Neural cell (in vitro differentiated cells): ENCODE results near the gene TMEM258. TPM values are rescaled to one million over a fixed set of nuclear protein-coding genes. Genes with fewer than 3 reads are reported as not detected.

Experiments used
- H2AFZ ChIP-seq: fragments of 200-600, 300-800 bp; sonication (generic), shearing (Covaris generic); 2 replicates; pipeline ENCODE4 v1.6.0; 2014; ENCODE audit warnings: low read depth, mild to moderate bottlenecking, antibody characterized with exemption, low read length, moderate library complexity
- H3F3A ChIP-seq: fragments of 200-600 bp; shearing (Covaris generic); 2 replicates; pipeline ENCODE4 v1.6.1; 2016; ENCODE audit warnings: mild to moderate bottlenecking, moderate library complexity, mixed read lengths, antibody characterized with exemption, low read length; ENCODE audit not compliant: insufficient read depth, poor library complexity, severe bottlenecking
- H3K27ac ChIP-seq: fragments of 200-600, 300-800 bp; sonication (generic), shearing (Covaris generic); 2 replicates; pipeline ENCODE4 v1.5.1; 2014; ENCODE audit warnings: mild to moderate bottlenecking, low read length, moderate library complexity
- H3K27me3 ChIP-seq: fragments of 300-800, 200-600 bp; sonication (generic), shearing (Covaris generic); 2 replicates; pipeline ENCODE4 v1.6.0; 2014; ENCODE audit warnings: mild to moderate bottlenecking, low read depth, low read length, moderate library complexity; ENCODE audit not compliant: insufficient read depth
- H3K36me3 ChIP-seq: fragments of 300-800, 200-600 bp; sonication (generic), shearing (Covaris generic); 2 replicates; pipeline ENCODE4 v1.5.1; 2014; ENCODE audit warnings: mild to moderate bottlenecking, antibody characterized with exemption, low read length, moderate library complexity; ENCODE audit not compliant: insufficient read depth
- H3K4me2 ChIP-seq: fragments of 300-800, 200-600 bp; sonication (generic), shearing (Covaris generic); 2 replicates; pipeline ENCODE4 v1.6.0; 2014; ENCODE audit warnings: mild to moderate bottlenecking, low read length
- H3K4me3 ChIP-seq: fragments of 300-800, 200-600 bp; sonication (generic), shearing (Covaris generic); 2 replicates; pipeline ENCODE4 v1.5.1; 2014; ENCODE audit warnings: mild to moderate bottlenecking, low read length, moderate library complexity
- H3K79me2 ChIP-seq: fragments of 200-600 bp; shearing (Covaris generic); replicated peaks from 2 replicates; pipeline ENCODE4 v1.6.0; 2014; ENCODE audit warnings: mild to moderate bottlenecking, low read length, moderate library complexity; ENCODE audit not compliant: insufficient read depth
- H3K9ac ChIP-seq: fragments of 300-800, 200-600 bp; sonication (generic), shearing (Covaris generic); 2 replicates; pipeline ENCODE4 v1.6.1; 2016; ENCODE audit warnings: mild to moderate bottlenecking, low read length, mixed read lengths
- H3K9me2 ChIP-seq: fragments of 200-600 bp; shearing (Covaris generic); 2 replicates; pipeline ENCODE4 v1.6.1; 2016; ENCODE audit warnings: mild to moderate bottlenecking, low read length, mixed read lengths; ENCODE audit not compliant: insufficient read depth
- H3K9me3 ChIP-seq: fragments of 200-600, 300-800 bp; sonication (generic), shearing (Covaris generic); 2 replicates; pipeline ENCODE4 v1.6.1; 2016; ENCODE audit warnings: mild to moderate bottlenecking, mixed run types, low read length, moderate library complexity, mixed read lengths
- H4K20me1 ChIP-seq: fragments of 200-600 bp; shearing (Covaris generic); 2 replicates; pipeline ENCODE4 v1.6.1; 2016; ENCODE audit warnings: mild to moderate bottlenecking, mixed run types; ENCODE audit not compliant: insufficient read depth
- EP300 ChIP-seq: fragments of 450-650 bp; conservative IDR thresholded peaks from 2 replicates; pipeline ENCODE4 v1.6.1; 2014; ENCODE audit warnings: antibody characterized with exemption, mild to moderate bottlenecking, moderate library complexity; ENCODE audit not compliant: poor library complexity, severe bottlenecking
- EZH2 ChIP-seq: fragments of 200-600, 300-800 bp; shearing (Covaris generic), sonication (generic); IDR thresholded peaks from 2 replicates; pipeline ENCODE4 v1.6.1; 2014; ENCODE audit warnings: antibody characterized with exemption, low read length, borderline replicate concordance, mild to moderate bottlenecking; ENCODE audit not compliant: insufficient read depth, poor library complexity, severe bottlenecking
- MXI1 ChIP-seq: fragments of 450-650 bp; conservative IDR thresholded peaks from 2 replicates; pipeline ENCODE4 v1.6.1; 2014; ENCODE audit warnings: antibody characterized with exemption, mild to moderate bottlenecking; ENCODE audit not compliant: poor library complexity, severe bottlenecking
- POLR2AphosphoS5 ChIP-seq: IDR thresholded peaks from 2 replicates; pipeline ENCODE4 v1.6.1; 2012
- RAD21 ChIP-seq: fragments of 450-650 bp; conservative IDR thresholded peaks from 2 replicates; pipeline ENCODE4 v1.6.1; 2014; ENCODE audit warnings: antibody characterized with exemption, mild to moderate bottlenecking, moderate library complexity
- SMC3 ChIP-seq: fragments of 450-650 bp; conservative IDR thresholded peaks from 2 replicates; pipeline ENCODE4 v1.6.1; 2014; ENCODE audit warnings: antibody characterized with exemption, mild to moderate bottlenecking, moderate library complexity; ENCODE audit not compliant: poor library complexity
- TAF1 ChIP-seq: IDR thresholded peaks from 2 replicates; pipeline ENCODE4 v1.6.1; 2012; ENCODE audit warnings: low read depth
- polyA plus RNA-seq: library from polyadenylated mRNA; depleted of rRNA; stranded (reverse); fragments of >200 nt; gene quantifications from 2 replicates; pipeline ENCODE4 v1.2.3, GENCODE V29; 2014
- TF ChIP-seq, protein P1 (sequence below): fragments of 450-650 bp; IDR thresholded peaks from 2 replicates; pipeline ENCODE4 v1.5.1; 2014; ENCODE audit warnings: antibody characterized with exemption, mild to moderate bottlenecking, moderate library complexity; ENCODE audit not compliant: poor library complexity, severe bottlenecking
- TF ChIP-seq, protein P2 (sequence below): IDR thresholded peaks from 2 replicates; pipeline ENCODE4 v1.6.1; 2012; ENCODE audit warnings: borderline replicate concordance

Gene TMEM258
- polyA plus RNA-seq, 1 donor from 2014 or later = 134 TPM

DNA sequence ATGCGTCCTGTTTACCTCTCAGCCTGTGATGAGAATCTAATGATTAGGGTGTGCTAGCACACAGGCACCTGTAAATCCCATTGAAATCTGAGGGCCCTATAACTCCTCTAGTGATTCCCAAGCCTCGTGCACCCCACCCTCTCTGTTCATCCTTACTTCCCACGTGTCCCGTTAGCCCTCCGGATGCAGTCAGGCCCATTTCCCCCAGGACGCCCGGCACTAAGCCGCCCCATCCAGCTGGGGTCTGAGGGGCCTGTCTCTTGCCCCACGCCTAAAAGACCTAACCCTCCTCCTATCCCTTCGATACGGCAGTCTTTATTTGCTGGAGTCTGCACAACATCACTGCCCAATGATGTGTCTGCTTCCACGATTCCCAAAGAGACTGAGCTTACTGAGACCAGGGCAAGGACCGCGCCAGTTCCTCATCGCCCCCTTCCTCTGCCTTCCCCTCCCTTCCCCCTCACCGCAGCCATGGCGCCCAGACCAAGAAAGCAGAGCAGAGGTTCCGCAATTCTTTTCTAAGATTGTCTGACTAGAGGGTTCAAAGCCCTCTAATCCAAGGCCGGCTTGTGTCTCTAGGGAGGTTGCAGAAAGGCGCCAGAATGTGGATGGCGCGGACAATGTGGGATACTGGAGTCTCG lies 34.7 kb upstream of the TMEM258 start:
- Histone ChIP-seq H3K9ac (peak overlapping the region; percentile 100), H3K9me2 (no peaks in the 10 kb centered on the region), H3K79me2 (peaks cover 40% of the 10 kb centered on the region), H3F3A (peaks cover 8% of the 10 kb centered on the region), H2AFZ (peak overlapping the region; percentile 53), H3K27ac (peak overlapping the region; percentile 100), H4K20me1 (peaks cover 8% of the 10 kb centered on the region), H3K4me2 (peak overlapping the region; percentile 98), H3K9me3 (no peaks in the 10 kb centered on the region), H3K36me3 (no peaks in the 10 kb centered on the region), H3K4me3 (peak overlapping the region; percentile 100), H3K27me3 (no peaks in the 10 kb centered on the region)
- no peak for TF ChIP-seq EZH2
- peak; percentile 55 for TF ChIP-seq MXI1
- peak; percentile 18 for TF ChIP-seq SMC3
- TF ChIP-seq, protein P1, sequence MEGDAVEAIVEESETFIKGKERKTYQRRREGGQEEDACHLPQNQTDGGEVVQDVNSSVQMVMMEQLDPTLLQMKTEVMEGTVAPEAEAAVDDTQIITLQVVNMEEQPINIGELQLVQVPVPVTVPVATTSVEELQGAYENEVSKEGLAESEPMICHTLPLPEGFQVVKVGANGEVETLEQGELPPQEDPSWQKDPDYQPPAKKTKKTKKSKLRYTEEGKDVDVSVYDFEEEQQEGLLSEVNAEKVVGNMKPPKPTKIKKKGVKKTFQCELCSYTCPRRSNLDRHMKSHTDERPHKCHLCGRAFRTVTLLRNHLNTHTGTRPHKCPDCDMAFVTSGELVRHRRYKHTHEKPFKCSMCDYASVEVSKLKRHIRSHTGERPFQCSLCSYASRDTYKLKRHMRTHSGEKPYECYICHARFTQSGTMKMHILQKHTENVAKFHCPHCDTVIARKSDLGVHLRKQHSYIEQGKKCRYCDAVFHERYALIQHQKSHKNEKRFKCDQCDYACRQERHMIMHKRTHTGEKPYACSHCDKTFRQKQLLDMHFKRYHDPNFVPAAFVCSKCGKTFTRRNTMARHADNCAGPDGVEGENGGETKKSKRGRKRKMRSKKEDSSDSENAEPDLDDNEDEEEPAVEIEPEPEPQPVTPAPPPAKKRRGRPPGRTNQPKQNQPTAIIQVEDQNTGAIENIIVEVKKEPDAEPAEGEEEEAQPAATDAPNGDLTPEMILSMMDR = no peak
- peak; percentile 91 for TF ChIP-seq TAF1
- no peak for TF ChIP-seq POLR2AphosphoS5
- TF ChIP-seq, protein P2, sequence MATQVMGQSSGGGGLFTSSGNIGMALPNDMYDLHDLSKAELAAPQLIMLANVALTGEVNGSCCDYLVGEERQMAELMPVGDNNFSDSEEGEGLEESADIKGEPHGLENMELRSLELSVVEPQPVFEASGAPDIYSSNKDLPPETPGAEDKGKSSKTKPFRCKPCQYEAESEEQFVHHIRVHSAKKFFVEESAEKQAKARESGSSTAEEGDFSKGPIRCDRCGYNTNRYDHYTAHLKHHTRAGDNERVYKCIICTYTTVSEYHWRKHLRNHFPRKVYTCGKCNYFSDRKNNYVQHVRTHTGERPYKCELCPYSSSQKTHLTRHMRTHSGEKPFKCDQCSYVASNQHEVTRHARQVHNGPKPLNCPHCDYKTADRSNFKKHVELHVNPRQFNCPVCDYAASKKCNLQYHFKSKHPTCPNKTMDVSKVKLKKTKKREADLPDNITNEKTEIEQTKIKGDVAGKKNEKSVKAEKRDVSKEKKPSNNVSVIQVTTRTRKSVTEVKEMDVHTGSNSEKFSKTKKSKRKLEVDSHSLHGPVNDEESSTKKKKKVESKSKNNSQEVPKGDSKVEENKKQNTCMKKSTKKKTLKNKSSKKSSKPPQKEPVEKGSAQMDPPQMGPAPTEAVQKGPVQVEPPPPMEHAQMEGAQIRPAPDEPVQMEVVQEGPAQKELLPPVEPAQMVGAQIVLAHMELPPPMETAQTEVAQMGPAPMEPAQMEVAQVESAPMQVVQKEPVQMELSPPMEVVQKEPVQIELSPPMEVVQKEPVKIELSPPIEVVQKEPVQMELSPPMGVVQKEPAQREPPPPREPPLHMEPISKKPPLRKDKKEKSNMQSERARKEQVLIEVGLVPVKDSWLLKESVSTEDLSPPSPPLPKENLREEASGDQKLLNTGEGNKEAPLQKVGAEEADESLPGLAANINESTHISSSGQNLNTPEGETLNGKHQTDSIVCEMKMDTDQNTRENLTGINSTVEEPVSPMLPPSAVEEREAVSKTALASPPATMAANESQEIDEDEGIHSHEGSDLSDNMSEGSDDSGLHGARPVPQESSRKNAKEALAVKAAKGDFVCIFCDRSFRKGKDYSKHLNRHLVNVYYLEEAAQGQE = peak; percentile 84
- TF ChIP-seq EP300 = no peak
- peak; percentile 8 for TF ChIP-seq RAD21

DNA sequence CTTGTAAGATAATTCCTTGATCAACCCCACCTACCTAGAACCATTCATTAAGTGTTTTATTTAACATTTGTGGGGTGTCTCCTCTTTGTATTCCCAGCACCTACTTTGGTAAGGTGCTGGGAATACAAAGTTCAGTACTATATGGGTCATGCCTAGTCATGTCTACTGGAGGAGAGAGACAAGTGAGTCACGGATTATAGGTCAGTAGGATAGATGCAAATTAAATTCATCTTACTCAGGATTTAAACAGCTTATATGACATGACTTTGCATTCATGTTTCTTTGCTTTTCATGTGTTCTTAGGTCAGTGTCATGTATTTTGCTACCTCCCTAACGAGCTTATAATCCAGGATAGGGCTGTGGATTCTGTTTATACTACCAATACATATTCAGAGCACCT lies 27.8 kb upstream of the TMEM258 start:
- no peaks in the 10 kb centered on the region for H3F3A ChIP-seq

More for the DNA sequence above, 27.8 kb upstream of the TMEM258 start:
- H3K9ac ChIP-seq = no peak overlapping the region
- no peaks in the 10 kb centered on the region for H3K36me3 ChIP-seq
- no peak overlapping the region for H3K4me3 ChIP-seq
- H3K79me2 ChIP-seq = peaks cover 34% of the 10 kb centered on the region
- H3K9me2 ChIP-seq = no peaks in the 10 kb centered on the region
- no peak overlapping the region for H3K4me2 ChIP-seq
- no peaks in the 10 kb centered on the region for H3K9me3 ChIP-seq
- H4K20me1 ChIP-seq = no peaks in the 10 kb centered on the region
- H2AFZ ChIP-seq = no peak overlapping the region
- H3K27me3 ChIP-seq = no peaks in the 10 kb centered on the region
- no peak for TF ChIP-seq EZH2
- TF ChIP-seq MXI1 = no peak
- TF ChIP-seq, protein P2 = no peak
- no peak for TF ChIP-seq RAD21
- TF ChIP-seq EP300 = no peak
- TF ChIP-seq TAF1 = no peak
- TF ChIP-seq SMC3 = no peak
- TF ChIP-seq POLR2AphosphoS5 = no peak
- TF ChIP-seq, protein P1 = no peak
- no peak overlapping the region for H3K27ac ChIP-seq
